ENCODE measurements around the gene EEF2K.
"Not testable (repeated sequence)": the region's sequence is repeated elsewhere in the genome, so short reads cannot be mapped to it uniquely, and the experiment has no call there.

EEF2K gene

GRCh38 chr16:22297114-22297870 lies 91.2 kb downstream of the EEF2K start, which contains the start of gene POLR3E:
POLR3E (plus strand) TSS chr16:22297409; CDS start chr16:22302969, 5,560 bp downstream.
- H3K27me3 ChIP-seq (ENCODE audit: control insufficient read depth, insufficient read depth, low read length): no peaks in the 10 kb centered on the region
- no peaks in the 10 kb centered on the region for H3K9me3 ChIP-seq (ENCODE audit: control insufficient read depth, insufficient read depth, low read length)
- H3K27ac ChIP-seq (ENCODE audit: low read depth, low read length): peak within 1 kb of the TSS; percentile 97
- H3K4me1 ChIP-seq (ENCODE audit: control insufficient read depth, insufficient read depth, low read length): 0 out of 2 replicates have a peak, but pooled peaks cover 3% of the 10 kb centered on the region
- H3K9ac ChIP-seq (ENCODE audit: low read depth, low read length): peak within 1 kb of the TSS; percentile 94
- peaks cover 7% of the 10 kb centered on the region; the same call in 1 of the 2 replicates for H3K36me3 ChIP-seq (ENCODE audit: control insufficient read depth, insufficient read depth, low read length)
- peak within 1 kb of the TSS; percentile 86 for H3K4me3 ChIP-seq (ENCODE audit: low read depth, low read length)

GRCh38 chr16:22297871-22298733 lies 92.0 kb downstream of the EEF2K start:
- H3K9me3 ChIP-seq (ENCODE audit: control insufficient read depth, insufficient read depth, low read length): no peaks in the 10 kb centered on the region
- no peaks in the 10 kb centered on the region for H3K4me1 ChIP-seq (ENCODE audit: control insufficient read depth, insufficient read depth, low read length)

GRCh38 chr16:22299036-22299435 lies 93.0 kb downstream of the EEF2K start:
- no peaks in the 10 kb centered on the region for H3K27me3 ChIP-seq (ENCODE audit: control insufficient read depth, insufficient read depth, low read length)
- no peak overlapping the region for H3K27ac ChIP-seq (ENCODE audit: low read depth, low read length)
- no peak overlapping the region for H3K4me3 ChIP-seq (ENCODE audit: low read depth, low read length)
- H3K9ac ChIP-seq (ENCODE audit: low read depth, low read length): no peak overlapping the region
- peaks cover 20% of the 10 kb centered on the region for H3K36me3 ChIP-seq (ENCODE audit: control insufficient read depth, insufficient read depth, low read length)
- no peaks in the 10 kb centered on the region for H3K9me3 ChIP-seq (ENCODE audit: control insufficient read depth, insufficient read depth, low read length)
- no peaks in the 10 kb centered on the region for H3K4me1 ChIP-seq (ENCODE audit: control insufficient read depth, insufficient read depth, low read length)

More at GRCh38 chr16:22297871-22298733, 92.0 kb downstream of the EEF2K start:
- H3K4me3 ChIP-seq (ENCODE audit: low read depth, low read length): peak overlapping the region; percentile 86
- peak overlapping the region; percentile 94 for H3K9ac ChIP-seq (ENCODE audit: low read depth, low read length)
- peaks cover 14% of the 10 kb centered on the region for H3K36me3 ChIP-seq (ENCODE audit: control insufficient read depth, insufficient read depth, low read length)
- peak overlapping the region; percentile 97 for H3K27ac ChIP-seq (ENCODE audit: low read depth, low read length)
- H3K27me3 ChIP-seq (ENCODE audit: control insufficient read depth, insufficient read depth, low read length): no peaks in the 10 kb centered on the region

- Histone ChIP-seq H3K27me3 (ENCODE audit: control insufficient read depth, insufficient read depth, low read length) (no peaks in the 10 kb centered on the region), H3K4me3 (ENCODE audit: low read depth, low read length) (no peak overlapping the region), H3K27ac (ENCODE audit: low read depth, low read length) (no peak overlapping the region), H3K9me3 (ENCODE audit: control insufficient read depth, insufficient read depth, low read length) (no peaks in the 10 kb centered on the region), H3K4me1 (ENCODE audit: control insufficient read depth, insufficient read depth, low read length) (no peaks in the 10 kb centered on the region), H3K36me3 (ENCODE audit: control insufficient read depth, insufficient read depth, low read length) (peaks cover 36% of the 10 kb centered on the region), H3K9ac (ENCODE audit: low read depth, low read length) (no peak overlapping the region)
Measured at GRCh38 chr16:22300427-22301071, 94.5 kb downstream of the EEF2K start.

GRCh38 chr16:22301423-22301822 lies 95.3 kb downstream of the EEF2K start:
- not testable (repeated sequence) for H3K4me1 ChIP-seq (ENCODE audit: control insufficient read depth, insufficient read depth, low read length); H3K27ac ChIP-seq (ENCODE audit: low read depth, low read length); H3K9me3 ChIP-seq (ENCODE audit: control insufficient read depth, insufficient read depth, low read length); H3K27me3 ChIP-seq (ENCODE audit: control insufficient read depth, insufficient read depth, low read length); H3K4me3 ChIP-seq (ENCODE audit: low read depth, low read length); H3K9ac ChIP-seq (ENCODE audit: low read depth, low read length)
- H3K36me3 ChIP-seq (ENCODE audit: control insufficient read depth, insufficient read depth, low read length): peaks cover 44% of the 10 kb centered on the region

- H3K36me3 ChIP-seq (ENCODE audit: control insufficient read depth, insufficient read depth, low read length): peaks cover 58% of the 10 kb centered on the region
- H3K4me3 ChIP-seq (ENCODE audit: low read depth, low read length): no peak overlapping the region
- no peak overlapping the region for H3K9ac ChIP-seq (ENCODE audit: low read depth, low read length)
- H3K27me3 ChIP-seq (ENCODE audit: control insufficient read depth, insufficient read depth, low read length): no peaks in the 10 kb centered on the region
- H3K4me1 ChIP-seq (ENCODE audit: control insufficient read depth, insufficient read depth, low read length): no peaks in the 10 kb centered on the region
- no peak overlapping the region for H3K27ac ChIP-seq (ENCODE audit: low read depth, low read length)
- H3K9me3 ChIP-seq (ENCODE audit: control insufficient read depth, insufficient read depth, low read length): no peaks in the 10 kb centered on the region
Measured at GRCh38 chr16:22302776-22303363, 96.8 kb downstream of the EEF2K start.

- no peaks in the 10 kb centered on the region for H3K4me1 ChIP-seq (ENCODE audit: control insufficient read depth, insufficient read depth, low read length)
- H3K9me3 ChIP-seq (ENCODE audit: control insufficient read depth, insufficient read depth, low read length): no peaks in the 10 kb centered on the region
- no peak overlapping the region for H3K9ac ChIP-seq (ENCODE audit: low read depth, low read length)
- H3K36me3 ChIP-seq (ENCODE audit: control insufficient read depth, insufficient read depth, low read length): peaks cover 74% of the 10 kb centered on the region
- H3K27ac ChIP-seq (ENCODE audit: low read depth, low read length): no peak overlapping the region
- no peaks in the 10 kb centered on the region for H3K27me3 ChIP-seq (ENCODE audit: control insufficient read depth, insufficient read depth, low read length)
- H3K4me3 ChIP-seq (ENCODE audit: low read depth, low read length): no peak overlapping the region
Measured at GRCh38 chr16:22304411-22304810, 98.3 kb downstream of the EEF2K start.

- H3K27ac ChIP-seq (ENCODE audit: low read depth, low read length): no peak overlapping the region
- no peaks in the 10 kb centered on the region for H3K4me1 ChIP-seq (ENCODE audit: control insufficient read depth, insufficient read depth, low read length)
- no peaks in the 10 kb centered on the region for H3K27me3 ChIP-seq (ENCODE audit: control insufficient read depth, insufficient read depth, low read length)
- H3K4me3 ChIP-seq (ENCODE audit: low read depth, low read length): no peak overlapping the region
- H3K36me3 ChIP-seq (ENCODE audit: control insufficient read depth, insufficient read depth, low read length): peaks cover 93% of the 10 kb centered on the region
- no peaks in the 10 kb centered on the region for H3K9me3 ChIP-seq (ENCODE audit: control insufficient read depth, insufficient read depth, low read length)
- no peak overlapping the region for H3K9ac ChIP-seq (ENCODE audit: low read depth, low read length)
Measured at GRCh38 chr16:22306788-22307187, 100.7 kb downstream of the EEF2K start.

GRCh38 chr16:22307838-22308237 lies 101.8 kb downstream of the EEF2K start:
- Histone ChIP-seq H3K4me1 (ENCODE audit: control insufficient read depth, insufficient read depth, low read length) (no peaks in the 10 kb centered on the region), H3K27me3 (ENCODE audit: control insufficient read depth, insufficient read depth, low read length) (no peaks in the 10 kb centered on the region), H3K4me3 (ENCODE audit: low read depth, low read length) (no peak overlapping the region), H3K9me3 (ENCODE audit: control insufficient read depth, insufficient read depth, low read length) (no peaks in the 10 kb centered on the region), H3K27ac (ENCODE audit: low read depth, low read length) (no peak overlapping the region), H3K9ac (ENCODE audit: low read depth, low read length) (no peak overlapping the region), H3K36me3 (ENCODE audit: control insufficient read depth, insufficient read depth, low read length) (peaks cover 94% of the 10 kb centered on the region)

- no peak overlapping the region for H3K27ac ChIP-seq (ENCODE audit: low read depth, low read length)
- no peaks in the 10 kb centered on the region for H3K9me3 ChIP-seq (ENCODE audit: control insufficient read depth, insufficient read depth, low read length)
- H3K27me3 ChIP-seq (ENCODE audit: control insufficient read depth, insufficient read depth, low read length): no peaks in the 10 kb centered on the region
- H3K4me3 ChIP-seq (ENCODE audit: low read depth, low read length): no peak overlapping the region
- H3K9ac ChIP-seq (ENCODE audit: low read depth, low read length): no peak overlapping the region
- peaks cover 97% of the 10 kb centered on the region for H3K36me3 ChIP-seq (ENCODE audit: control insufficient read depth, insufficient read depth, low read length)
- H3K4me1 ChIP-seq (ENCODE audit: control insufficient read depth, insufficient read depth, low read length): no peaks in the 10 kb centered on the region
Measured at GRCh38 chr16:22308824-22309520, 102.9 kb downstream of the EEF2K start.

Measured in HUES48 (cell line).